GM13977 (cell line): ENCODE results near the gene DENND5B.
"Not testable (repeated sequence)": the region's sequence is repeated elsewhere in the genome, so short reads cannot be mapped to it uniquely, and the experiment has no call there.

ENCODE experiments used
- DNase-seq: peaks from one replicate; pipeline ENCODE4 v3.0.0; 2012; ENCODE audit warnings: low spot score
- in situ Hi-C: fragments of 300-500 bp; cut with MboI; formaldehyde crosslinking; loops from one replicate; pipeline ENCODE4 v1.12.0; 2022; ENCODE audit warnings: low sequenced_read_pairs, low pct_unique_long_range_greater_than_20kb, mixed read lengths, inconsistent platforms; ENCODE audit not compliant: unreplicated experiment
- TF ChIP-seq, protein P1 (sequence below): IDR thresholded peaks from 2 replicates; pipeline ENCODE4 v1.5.1; 2012; ENCODE audit warnings: mild to moderate bottlenecking, control low read depth; ENCODE audit not compliant: insufficient read depth; ENCODE audit errors: extremely low read depth, missing control alignments

The DENND5B gene

DNA sequence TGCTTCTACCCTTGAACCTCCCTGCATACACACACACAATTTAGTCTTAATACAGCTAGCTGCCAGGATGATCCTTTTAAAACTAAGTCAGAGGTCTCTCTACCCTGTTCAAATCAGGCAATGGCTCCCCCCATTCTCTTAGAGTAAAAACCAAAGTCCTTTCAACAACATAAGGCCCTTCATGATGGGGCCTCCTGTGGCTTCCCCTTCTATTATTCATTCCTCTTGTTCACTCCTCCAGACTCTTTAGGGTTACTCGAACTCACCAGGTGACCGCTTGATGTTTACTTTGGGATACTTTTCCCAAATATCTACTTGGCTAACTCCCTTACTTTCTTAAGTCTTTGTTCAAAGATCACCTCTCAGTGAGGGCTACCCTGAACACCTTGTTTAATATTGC, 30.4 kb downstream of the DENND5B start:
- TF ChIP-seq, protein P1, sequence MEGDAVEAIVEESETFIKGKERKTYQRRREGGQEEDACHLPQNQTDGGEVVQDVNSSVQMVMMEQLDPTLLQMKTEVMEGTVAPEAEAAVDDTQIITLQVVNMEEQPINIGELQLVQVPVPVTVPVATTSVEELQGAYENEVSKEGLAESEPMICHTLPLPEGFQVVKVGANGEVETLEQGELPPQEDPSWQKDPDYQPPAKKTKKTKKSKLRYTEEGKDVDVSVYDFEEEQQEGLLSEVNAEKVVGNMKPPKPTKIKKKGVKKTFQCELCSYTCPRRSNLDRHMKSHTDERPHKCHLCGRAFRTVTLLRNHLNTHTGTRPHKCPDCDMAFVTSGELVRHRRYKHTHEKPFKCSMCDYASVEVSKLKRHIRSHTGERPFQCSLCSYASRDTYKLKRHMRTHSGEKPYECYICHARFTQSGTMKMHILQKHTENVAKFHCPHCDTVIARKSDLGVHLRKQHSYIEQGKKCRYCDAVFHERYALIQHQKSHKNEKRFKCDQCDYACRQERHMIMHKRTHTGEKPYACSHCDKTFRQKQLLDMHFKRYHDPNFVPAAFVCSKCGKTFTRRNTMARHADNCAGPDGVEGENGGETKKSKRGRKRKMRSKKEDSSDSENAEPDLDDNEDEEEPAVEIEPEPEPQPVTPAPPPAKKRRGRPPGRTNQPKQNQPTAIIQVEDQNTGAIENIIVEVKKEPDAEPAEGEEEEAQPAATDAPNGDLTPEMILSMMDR = no peak
- no peak for DNase-seq
- in situ Hi-C loops = no loop called here

DNA sequence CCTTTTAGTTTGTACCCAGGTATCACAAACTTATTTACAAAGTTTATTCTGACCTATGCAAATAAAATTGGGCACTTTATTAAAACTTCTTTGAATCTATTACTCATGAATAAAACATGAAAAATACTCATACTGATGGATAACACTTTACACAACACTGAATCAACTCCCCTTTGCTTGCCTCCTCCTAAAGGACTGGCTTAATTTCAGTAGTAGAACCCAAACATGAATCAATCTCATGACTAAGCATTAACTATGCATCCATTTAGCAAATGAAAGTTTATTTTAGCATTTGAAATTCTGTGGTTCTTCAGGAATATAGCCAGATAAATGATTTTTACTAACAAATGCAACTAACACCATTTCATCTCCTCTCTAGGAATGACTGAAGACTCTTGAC, 32.4 kb downstream of the DENND5B start:
- in situ Hi-C loops = no loop called here
- DNase-seq = no peak
- TF ChIP-seq, protein P1 = no peak

DNA sequence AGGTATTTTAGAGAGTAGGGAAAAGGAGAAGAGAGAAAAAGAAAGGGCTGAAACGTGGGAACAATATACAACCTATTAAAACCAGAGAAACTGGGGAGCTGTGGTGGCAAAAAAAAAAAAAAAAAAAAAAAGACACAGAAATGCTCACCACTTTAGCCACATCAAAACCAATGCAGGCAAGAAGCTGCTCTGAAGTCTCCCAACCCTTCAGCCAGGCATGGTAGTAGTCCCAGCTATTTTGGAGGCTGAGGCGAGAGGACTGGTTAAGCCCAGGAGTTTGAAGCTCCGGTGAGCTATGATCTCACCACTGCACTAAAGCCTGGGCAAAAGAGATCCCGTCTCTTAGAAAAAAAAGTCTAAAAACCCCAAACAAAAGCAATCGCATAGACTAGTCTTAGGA, 33.2 kb downstream of the DENND5B start:
- no peak for DNase-seq
- in situ Hi-C loops = no loop called here
- TF ChIP-seq, protein P1 = no peak

DNA sequence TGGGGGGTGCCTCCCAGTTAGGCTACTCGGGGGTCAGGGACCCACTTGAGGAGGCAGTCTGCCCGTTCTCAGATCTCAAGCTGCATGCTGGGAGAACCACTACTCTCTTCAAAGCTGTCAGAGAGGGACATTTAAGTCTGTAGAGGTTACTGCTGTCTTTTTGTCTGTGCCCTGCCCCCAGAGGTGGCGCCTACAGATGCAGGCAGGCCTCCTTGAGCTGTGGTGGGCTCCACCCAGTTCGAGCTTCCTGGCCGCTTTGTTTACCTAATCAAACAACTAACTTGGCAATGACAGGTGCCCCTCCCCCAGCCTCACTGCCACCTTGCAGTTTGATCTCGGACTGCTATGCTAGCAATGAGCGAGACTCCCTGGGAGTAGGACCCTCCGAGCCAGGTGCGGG, 35.5 kb downstream of the DENND5B start:
- in situ Hi-C loops, DNase-seq: not testable (repeated sequence)

DNA sequence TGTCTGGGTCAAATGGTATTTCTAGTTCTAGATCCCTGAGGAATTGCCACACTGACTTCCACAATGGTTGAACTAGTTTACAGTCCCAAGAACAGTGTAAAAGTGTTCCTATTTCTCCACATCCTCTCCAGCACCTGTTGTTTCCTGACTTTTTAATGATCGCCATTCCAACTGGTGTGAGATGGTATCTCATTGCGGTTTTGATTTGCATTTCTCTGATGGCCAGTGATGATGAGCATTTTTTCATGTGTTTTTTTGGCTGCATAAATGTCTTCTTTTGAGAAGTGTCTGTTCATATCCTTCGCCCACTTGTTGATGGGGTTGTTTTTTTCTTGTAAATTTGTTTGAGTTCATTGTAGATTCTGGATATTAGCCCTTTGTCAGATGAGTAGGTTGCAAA, 40.3 kb downstream of the DENND5B start:
- DNase-seq, in situ Hi-C loops: not testable (repeated sequence)

DNA sequence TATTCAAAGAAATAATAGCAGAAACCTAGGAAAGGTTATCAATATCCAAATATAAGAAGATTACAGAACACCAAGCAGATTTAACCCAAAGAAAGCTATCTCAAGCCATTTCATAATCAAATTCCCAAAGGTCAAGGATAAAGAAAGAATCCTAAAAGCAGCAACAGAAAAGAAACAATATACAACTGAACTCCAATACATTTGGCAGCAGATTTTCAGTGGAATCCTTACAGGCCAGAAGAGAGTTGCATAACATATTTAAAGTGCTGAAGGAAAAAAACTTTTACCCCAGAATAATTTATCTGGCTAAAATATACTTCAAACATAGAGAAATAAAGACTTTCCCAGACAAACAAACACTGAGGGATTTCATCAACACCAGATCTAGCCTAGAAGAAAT, 54.3 kb downstream of the DENND5B start:
- DNase-seq = no peak
- in situ Hi-C loops = no loop called here
- TF ChIP-seq, protein P1 = no peak

DNA sequence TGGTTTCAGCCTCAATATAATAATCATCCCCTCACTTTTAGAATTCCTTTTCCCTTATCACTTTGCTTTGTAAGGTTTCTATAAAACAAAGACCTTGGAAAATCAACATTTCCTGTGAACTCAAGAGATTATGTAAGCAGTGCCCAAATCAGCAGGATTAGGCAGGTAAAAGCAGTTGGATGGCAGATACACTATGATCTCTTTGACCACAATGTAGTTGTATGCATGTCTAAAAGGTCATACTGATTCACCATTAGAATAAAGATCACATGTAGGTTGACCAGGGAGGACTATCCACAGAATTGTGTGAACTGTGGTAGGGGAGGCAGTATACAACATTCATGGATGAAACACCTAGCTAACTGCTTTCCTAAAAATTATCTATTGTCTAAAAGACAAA, 57.5 kb downstream of the DENND5B start:
- TF ChIP-seq, protein P1 = no peak
- in situ Hi-C loops = no loop called here
- no peak for DNase-seq

DNA sequence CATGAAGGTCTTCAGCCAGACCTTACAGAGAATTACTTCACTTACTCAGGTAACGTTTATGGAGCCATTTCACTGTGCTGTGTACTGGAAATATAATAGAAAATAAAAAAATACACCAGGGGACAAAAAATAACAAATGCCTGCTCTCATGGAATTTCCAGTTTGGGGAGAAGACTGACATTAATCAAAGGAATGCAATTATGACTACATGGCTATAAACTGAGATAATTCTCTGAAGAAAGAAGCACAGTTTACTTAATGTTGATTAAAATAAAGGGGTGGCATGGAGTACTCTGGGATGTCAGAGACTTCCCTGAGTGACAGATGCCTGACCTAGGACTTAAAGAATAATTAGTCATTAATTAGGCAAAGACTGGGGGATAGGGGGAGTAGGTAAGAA, 59.0 kb downstream of the DENND5B start:
- TF ChIP-seq, protein P1 = no peak
- no peak for DNase-seq
- in situ Hi-C loops = no loop called here
